GM19324 (cell line): Measurements from ENCODE around the gene TRAM2.

Source experiments
- ATAC-seq: cut with Tn5 transposase; IDR thresholded peaks from one replicate; pipeline ENCODE4 v1.9.1; 2021; ENCODE audit warnings: mild to moderate bottlenecking, moderate library complexity; ENCODE audit not compliant: unreplicated experiment, low FRiP score

TRAM2 gene

GRCh38 chr6:52571099-52571755, 5.6 kb downstream of the TRAM2 start:
- ATAC-seq, result no peak

- no peak for ATAC-seq
Observed at GRCh38 chr6:52570291-52570700, 6.6 kb downstream of the TRAM2 start.

- no peak for ATAC-seq
Observed at GRCh38 chr6:52568320-52568719, 8.5 kb downstream of the TRAM2 start.

- no peak for ATAC-seq
Observed at GRCh38 chr6:52566853-52567279, 10.0 kb downstream of the TRAM2 start.

GRCh38 chr6:52566201-52566600, 10.7 kb downstream of the TRAM2 start:
- no peak for ATAC-seq

- no peak for ATAC-seq
Observed at GRCh38 chr6:52564856-52565255, 12.0 kb downstream of the TRAM2 start.

- ATAC-seq, result no peak
Observed at GRCh38 chr6:52562911-52563310, 13.9 kb downstream of the TRAM2 start.

- no peak for ATAC-seq
Observed at GRCh38 chr6:52560462-52560861, 16.4 kb downstream of the TRAM2 start.

GRCh38 chr6:52558266-52559000, 18.4 kb downstream of the TRAM2 start:
- no peak for ATAC-seq

GRCh38 chr6:52557389-52558265, 19.2 kb downstream of the TRAM2 start:
- ATAC-seq, result no peak

- ATAC-seq, result no peak
Observed at GRCh38 chr6:52555518-52556233, 21.2 kb downstream of the TRAM2 start.

GRCh38 chr6:52554684-52555280, 22.1 kb downstream of the TRAM2 start:
- no peak for ATAC-seq

GRCh38 chr6:52553719-52554118, 23.1 kb downstream of the TRAM2 start:
- ATAC-seq, result no peak

- ATAC-seq, result no peak
Observed at GRCh38 chr6:52553158-52553557, 23.7 kb downstream of the TRAM2 start.

- peak; percentile 92 for ATAC-seq
Observed at GRCh38 chr6:52552278-52552643, 24.6 kb downstream of the TRAM2 start.

GRCh38 chr6:52551483-52552277, 25.2 kb downstream of the TRAM2 start:
- no peak for ATAC-seq

GRCh38 chr6:52550870-52551269, 26.0 kb downstream of the TRAM2 start:
- no peak for ATAC-seq

- ATAC-seq, result no peak
Observed at GRCh38 chr6:52550014-52550575, 26.8 kb downstream of the TRAM2 start.

GRCh38 chr6:52549428-52549827, 27.4 kb downstream of the TRAM2 start:
- ATAC-seq, result no peak
